Measurements from ENCODE around the gene OLR1.

The OLR1 gene

GRCh38 chr12:10153271-10154144, 18.4 kb downstream of the OLR1 start:
- peak; percentile 51 for DNase-seq (ENCODE audit: low spot score)

GRCh38 chr12:10151621-10152020, 20.3 kb downstream of the OLR1 start:
- no peak for DNase-seq (ENCODE audit: low spot score)

DNA sequence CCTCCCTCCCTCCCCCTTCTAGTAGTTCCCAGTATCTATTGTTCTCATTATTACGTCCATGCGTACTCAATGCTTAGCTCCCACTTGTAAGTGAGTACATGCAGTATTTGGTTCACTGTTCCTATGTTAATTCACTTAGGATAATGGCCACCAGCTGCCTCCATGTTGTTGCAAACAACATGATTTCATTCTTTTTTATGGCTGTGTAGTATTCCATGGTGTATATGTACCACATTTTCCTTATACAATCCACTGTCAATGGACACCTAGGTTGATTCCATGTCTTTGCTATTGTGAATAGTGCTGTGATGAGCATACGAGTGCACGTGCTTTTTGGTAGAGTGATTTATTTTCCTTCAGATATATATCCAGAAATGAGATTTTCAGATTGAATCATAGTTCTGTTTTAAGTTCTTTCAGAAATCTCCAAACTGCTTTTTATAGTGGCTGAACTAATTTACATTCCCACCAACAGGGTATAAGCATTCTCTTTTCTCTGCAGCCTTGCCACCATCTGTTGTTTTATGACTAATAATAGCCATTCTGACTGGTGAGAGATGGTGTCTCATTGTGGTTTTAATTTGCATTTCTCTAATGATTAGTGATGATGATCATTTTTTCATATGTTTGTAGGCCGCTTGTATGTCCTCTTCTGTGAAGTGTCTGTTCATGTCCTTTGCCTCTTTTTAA, 24.1 kb downstream of the OLR1 start:
- DNase-seq (ENCODE audit: low spot score): no peak

DNA sequence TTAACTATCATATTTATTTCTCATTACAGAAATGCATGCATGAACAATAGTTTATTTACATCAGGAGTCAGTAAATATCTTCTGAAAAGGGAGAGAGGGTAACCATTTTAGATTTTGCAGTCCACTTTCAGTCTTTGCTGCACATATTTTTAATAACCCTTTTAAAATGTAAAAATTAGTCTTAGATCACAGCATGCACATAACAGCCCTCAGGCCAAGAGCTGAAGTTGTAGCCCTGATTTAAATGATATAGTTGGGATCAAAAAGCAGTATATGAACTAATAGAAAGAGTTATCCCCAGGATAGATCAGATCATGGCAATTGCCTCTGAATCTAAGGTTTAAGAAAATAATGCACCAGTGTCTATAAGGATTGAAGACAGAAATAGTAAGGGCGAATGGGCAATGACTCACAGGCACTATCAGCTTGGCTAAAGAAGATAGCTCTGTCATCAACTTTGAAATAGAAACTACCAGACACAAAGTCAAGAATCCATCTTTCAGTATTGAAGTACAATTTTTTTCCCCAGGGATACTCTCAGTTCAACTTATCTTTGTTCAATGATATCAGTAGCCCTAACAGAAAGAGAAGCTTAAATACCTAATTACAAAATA, 28.8 kb downstream of the OLR1 start:
- no peak for DNase-seq (ENCODE audit: low spot score)

DNA sequence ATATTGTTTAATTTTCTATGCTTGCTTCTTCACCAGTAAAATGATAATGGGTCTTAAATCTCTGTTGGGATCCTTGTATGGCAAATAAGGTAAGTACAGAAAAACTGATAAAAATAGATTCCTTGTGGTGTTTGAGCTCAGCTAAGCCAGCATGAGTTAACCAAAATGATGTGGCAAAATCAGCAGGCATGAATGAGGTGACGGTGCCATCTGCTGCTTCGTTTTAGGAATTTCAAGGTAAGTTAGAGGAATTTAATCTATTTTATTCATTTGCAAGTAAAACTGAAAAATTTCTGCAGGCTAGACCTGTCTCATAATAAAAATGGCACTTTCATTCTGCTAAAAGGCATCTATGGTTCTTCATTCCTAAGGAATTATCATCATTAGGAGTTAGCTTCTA, 31.9 kb downstream of the OLR1 start:
- DNase-seq (ENCODE audit: low spot score): peak; percentile 27

DNA sequence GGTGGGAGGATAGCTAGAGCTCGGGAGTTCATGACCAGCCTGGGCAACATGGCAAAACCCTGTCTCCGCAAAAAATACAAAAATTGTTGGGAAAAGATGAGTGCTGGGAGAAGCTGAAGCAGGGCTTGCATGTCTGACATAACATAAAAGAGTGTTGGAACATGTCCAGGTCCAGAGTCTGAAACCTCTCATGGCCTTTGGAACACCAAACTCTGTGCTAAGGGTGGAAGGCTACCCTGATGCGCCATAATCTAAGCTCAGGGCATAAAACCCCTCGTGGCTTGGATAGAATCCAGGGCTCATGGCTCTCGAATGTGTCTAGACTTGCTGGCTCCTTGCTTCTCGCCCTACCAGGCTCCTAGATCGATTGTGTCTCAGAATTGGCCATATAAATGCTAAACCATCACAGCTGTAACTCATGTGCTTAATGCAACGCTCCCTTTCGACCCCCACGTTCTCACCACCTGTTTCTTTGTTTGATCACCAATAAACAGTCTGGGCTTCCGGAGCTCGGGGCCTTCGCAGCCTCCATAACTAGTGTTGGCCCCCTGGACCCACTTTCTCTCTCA, 35.2 kb downstream of the OLR1 start:
- DNase-seq (ENCODE audit: low spot score): no peak

- DNase-seq (ENCODE audit: low spot score): no peak
Measured at GRCh38 chr12:10135126-10135525, 36.8 kb downstream of the OLR1 start.

DNA sequence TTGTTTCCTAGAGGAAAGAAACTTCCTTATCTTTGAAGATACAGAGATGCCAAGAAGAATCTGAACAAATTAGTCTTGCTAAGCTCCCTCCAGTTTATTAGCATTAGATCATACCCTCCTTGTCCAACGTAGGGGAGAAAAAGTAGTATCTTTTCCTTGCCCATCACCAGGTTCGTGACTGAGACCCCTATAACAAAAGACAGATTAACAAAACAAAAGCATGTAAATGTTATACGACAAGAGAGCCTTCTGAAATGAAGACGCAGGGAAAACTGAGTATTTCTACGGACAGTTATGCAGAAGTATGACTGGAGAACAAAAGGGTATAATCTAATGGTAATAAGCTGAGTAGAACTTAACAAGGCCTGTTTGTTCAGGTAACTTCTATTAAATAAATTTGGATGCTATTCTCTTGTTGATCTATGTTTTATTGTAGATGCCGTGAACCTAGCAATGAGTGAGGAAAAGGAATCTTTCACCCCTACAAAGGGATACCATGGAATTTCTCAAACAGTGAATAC, 39.0 kb downstream of the OLR1 start:
- no peak for DNase-seq (ENCODE audit: low spot score)

DNA sequence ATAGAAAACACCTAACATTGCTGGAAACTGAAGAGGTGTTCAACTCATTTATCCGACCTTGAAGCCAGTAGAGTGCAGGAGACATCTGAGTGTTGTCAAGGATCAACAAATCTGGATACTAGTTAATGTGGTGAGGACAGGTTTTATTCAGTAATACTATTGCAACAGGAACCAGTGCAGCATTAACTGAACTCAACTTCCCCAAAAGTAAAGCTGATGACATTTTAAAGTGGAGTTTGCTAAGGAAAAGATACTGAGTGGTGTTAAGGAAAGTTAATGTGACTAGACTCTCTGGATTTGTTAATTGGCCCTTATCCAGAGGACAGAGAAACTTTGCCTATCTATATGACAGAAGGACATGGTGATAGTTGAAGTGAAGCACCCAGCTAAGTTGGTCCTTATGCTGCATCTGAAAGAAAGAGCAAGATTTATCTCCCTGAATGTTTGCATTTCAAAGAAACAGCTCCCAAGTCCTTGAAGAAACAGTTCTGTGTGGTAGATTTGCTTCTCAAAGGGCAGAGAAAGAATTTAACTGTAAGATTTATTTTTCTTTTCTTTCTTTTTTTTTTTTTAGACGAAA, 40.7 kb downstream of the OLR1 start:
- DNase-seq (ENCODE audit: low spot score): no peak

DNA sequence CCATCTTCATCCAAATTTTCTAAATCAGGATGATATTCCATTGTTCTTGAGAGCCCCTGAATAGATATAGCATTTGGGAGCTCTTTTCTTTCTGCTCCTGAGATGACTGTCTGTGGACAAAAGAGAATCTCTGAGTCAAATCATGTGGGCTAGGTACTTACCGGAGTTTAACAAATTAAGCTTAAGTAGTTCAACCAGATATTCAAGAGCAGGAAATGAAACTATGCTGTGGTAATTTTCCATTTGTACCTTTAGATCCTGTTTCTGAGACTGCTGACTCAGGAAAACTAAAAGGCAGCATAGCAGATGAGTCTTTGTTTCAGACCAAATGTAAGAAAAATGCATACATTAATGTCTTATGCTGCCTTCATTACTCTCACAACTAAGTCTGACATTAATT, 41.9 kb downstream of the OLR1 start, which contains the start of gene CLEC7A:
CLEC7A (minus strand) TSS at position 158 of the 400 bp plus-strand sequence; CDS start at position 41, 117 bp downstream.
- DNase-seq (ENCODE audit: low spot score): peak; percentile 3

DNA sequence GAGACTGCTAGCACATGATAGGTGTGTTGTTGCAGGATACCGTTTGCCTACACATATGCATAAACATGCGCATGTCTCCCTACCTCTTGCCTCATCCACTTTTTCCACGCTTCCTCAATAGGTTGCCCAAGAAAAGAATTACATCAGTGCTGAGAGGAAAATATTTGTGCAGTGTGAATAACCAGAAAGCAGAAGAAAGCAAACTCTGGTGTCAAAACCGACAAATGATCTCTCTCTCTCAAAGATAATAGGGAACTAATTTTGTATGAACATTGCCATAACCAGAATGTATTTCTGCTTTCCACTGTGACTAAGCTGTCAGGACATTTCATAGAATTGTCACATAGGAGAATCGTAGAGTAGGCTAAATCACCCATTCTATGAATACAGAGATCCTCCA, 43.2 kb downstream of the OLR1 start:
- no peak for DNase-seq (ENCODE audit: low spot score)

DNA sequence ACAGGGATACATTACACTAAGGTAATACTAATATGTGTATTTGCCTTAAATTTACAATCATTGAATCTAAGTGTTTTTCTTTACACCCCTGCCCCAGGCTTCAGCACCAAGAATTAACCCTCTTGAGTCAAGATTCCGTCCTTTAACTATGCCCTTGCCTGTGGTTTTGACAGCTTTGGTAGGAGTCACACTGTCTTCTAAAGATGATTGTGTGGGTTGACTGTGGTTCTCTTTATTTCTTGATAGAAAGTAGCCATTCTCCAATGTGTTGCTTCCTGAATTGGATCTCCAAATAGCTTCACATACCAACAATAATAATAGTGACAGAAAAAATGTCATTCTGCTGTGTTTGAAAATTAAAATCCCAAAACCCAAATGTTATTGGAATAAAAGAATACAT, 45.5 kb downstream of the OLR1 start:
- no peak for DNase-seq (ENCODE audit: low spot score)

DNA sequence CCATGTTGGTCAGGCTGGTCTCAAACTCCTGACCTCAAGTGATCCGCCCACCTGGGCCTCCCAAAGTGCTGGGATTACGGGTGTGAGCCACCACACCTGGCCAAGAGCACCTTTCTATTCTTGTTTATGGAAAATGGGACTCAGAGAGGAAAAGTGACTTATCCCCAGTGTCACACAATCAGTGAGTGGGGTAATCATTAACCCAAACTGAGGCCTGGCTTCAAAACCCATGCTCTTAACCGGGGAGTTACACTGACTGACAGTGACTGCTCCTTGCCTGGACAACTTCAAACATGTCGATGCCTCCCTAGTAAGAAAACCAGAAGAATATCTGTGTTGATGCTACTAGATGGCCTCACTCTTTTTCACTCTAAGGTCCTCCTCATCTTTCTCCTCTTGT, 49.2 kb downstream of the OLR1 start:
- no peak for DNase-seq (ENCODE audit: low spot score)

GRCh38 chr12:10121278-10121677, 50.7 kb downstream of the OLR1 start:
- DNase-seq (ENCODE audit: low spot score): no peak

GRCh38 chr12:10119066-10119465, 52.9 kb downstream of the OLR1 start:
- DNase-seq (ENCODE audit: low spot score): no peak

DNA sequence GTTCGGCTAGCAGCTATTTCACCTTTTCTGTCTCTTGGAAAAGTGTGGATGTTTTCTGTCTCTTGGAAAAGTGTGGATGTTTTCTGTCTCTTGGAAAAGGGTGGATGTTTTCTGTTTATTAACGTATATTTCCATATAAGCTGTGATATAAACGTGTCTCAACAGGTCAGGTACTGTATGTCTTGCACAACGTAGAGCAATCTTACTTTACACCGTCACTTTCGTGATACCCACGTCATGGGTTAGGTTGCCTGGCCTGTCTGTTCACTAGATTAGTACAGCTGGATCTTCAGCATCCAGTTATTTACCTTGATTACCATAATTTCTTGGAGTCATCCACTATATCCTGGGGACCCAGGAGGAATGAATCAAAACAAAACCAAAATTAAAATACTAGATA, 56.0 kb downstream of the OLR1 start:
- no peak for DNase-seq (ENCODE audit: low spot score)

GRCh38 chr12:10115311-10115710, 56.6 kb downstream of the OLR1 start:
- no peak for DNase-seq (ENCODE audit: low spot score)

DNA sequence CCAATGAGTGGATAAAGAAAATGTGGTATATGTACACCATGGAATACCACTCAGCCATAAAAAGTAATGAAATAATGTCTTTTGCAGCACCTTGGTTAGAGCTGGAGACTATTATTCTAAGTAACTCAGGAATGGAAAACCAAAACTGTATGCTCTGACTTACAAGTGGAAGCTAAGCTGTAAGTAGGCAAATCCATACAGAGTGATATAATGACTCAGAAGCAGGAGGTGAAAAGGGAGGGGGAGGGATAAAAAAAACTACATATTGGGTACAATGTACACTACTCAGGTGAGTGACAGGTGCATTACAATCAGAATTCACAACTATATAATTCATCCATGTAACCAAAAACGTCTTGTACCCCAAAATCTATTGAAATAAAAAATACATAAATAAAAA, 58.0 kb downstream of the OLR1 start:
- DNase-seq (ENCODE audit: low spot score): no peak

- DNase-seq (ENCODE audit: low spot score): no peak
Measured at GRCh38 chr12:10113075-10113474, 58.9 kb downstream of the OLR1 start.

GRCh38 chr12:10111451-10111850, 60.5 kb downstream of the OLR1 start:
- DNase-seq (ENCODE audit: low spot score): no peak

- DNase-seq (ENCODE audit: low spot score): no peak
Measured at GRCh38 chr12:10110256-10110844, 61.6 kb downstream of the OLR1 start.
